ENCODE measurements around the gene VPREB3.

The VPREB3 gene

GRCh38 chr22:23754220-23754919 lies at the start of gene VPREB3:
VPREB3 (minus strand) TSS chr22:23754425; CDS start chr22:23754363, 62 bp downstream.
- DNase-seq (ENCODE audit: low read depth in 2 of 2) = no peak

- no peak for DNase-seq (ENCODE audit: low read depth in 2 of 2)
These were observed 49.0 kb upstream of the VPREB3 start for GRCh38 chr22:23803001-23803819.

GRCh38 chr22:23801886-23802377 lies 47.7 kb upstream of the VPREB3 start:
- no peak for DNase-seq (ENCODE audit: low read depth in 2 of 2)

- DNase-seq (ENCODE audit: low read depth in 2 of 2) = no peak
These were observed 47.1 kb upstream of the VPREB3 start for GRCh38 chr22:23801238-23801821.

GRCh38 chr22:23800297-23801237 lies 46.3 kb upstream of the VPREB3 start:
- DNase-seq (ENCODE audit: low read depth in 2 of 2) = no peak

GRCh38 chr22:23796461-23796860 lies 42.2 kb upstream of the VPREB3 start:
- DNase-seq (ENCODE audit: low read depth in 2 of 2) = no peak

- DNase-seq (ENCODE audit: low read depth in 2 of 2) = no peak
These were observed 39.1 kb upstream of the VPREB3 start for GRCh38 chr22:23793326-23793725.

GRCh38 chr22:23791738-23792645 lies 37.8 kb upstream of the VPREB3 start:
- DNase-seq (ENCODE audit: low read depth in 2 of 2) = no peak

- no peak for DNase-seq (ENCODE audit: low read depth in 2 of 2)
These were observed 36.9 kb upstream of the VPREB3 start for GRCh38 chr22:23790819-23791737.

- DNase-seq (ENCODE audit: low read depth in 2 of 2) = no peak
These were observed 35.4 kb upstream of the VPREB3 start for GRCh38 chr22:23789638-23790037.

GRCh38 chr22:23789121-23789520 lies 34.9 kb upstream of the VPREB3 start:
- no peak for DNase-seq (ENCODE audit: low read depth in 2 of 2)

GRCh38 chr22:23787910-23788309 lies 33.7 kb upstream of the VPREB3 start:
- DNase-seq (ENCODE audit: low read depth in 2 of 2) = no peak

GRCh38 chr22:23787600-23787896 lies 33.3 kb upstream of the VPREB3 start:
- DNase-seq (ENCODE audit: low read depth in 2 of 2) = no peak

GRCh38 chr22:23786752-23787599 lies 32.8 kb upstream of the VPREB3 start, which contains the start of gene SMARCB1:
SMARCB1 (plus strand) TSS chr22:23786966; CDS start chr22:23787170, 204 bp downstream.
- DNase-seq (ENCODE audit: low read depth in 2 of 2) = peak; percentile 83 to 88

- DNase-seq (ENCODE audit: low read depth in 2 of 2) = no peak
These were observed 32.1 kb upstream of the VPREB3 start for GRCh38 chr22:23786261-23786710.

GRCh38 chr22:23784215-23784732 lies 30.0 kb upstream of the VPREB3 start:
- no peak for DNase-seq (ENCODE audit: low read depth in 2 of 2)

- no peak for DNase-seq (ENCODE audit: low read depth in 2 of 2)
These were observed 29.3 kb upstream of the VPREB3 start for GRCh38 chr22:23783265-23784150.
